Stomach (tissue), 9 donors: Measurements from ENCODE around the gene OSM. TPM values are rescaled to one million over a fixed set of nuclear protein-coding genes. Genes with fewer than 3 reads are reported as not detected.
A peak's percentile ranks its signal among the peaks of the same experiment; 100 is the strongest.

Experiments used
- DNase-seq, 2 donors: peaks; one replicate each; pipeline versions ENCODE4 v3.0.0 to v3.0.0-alpha.2; 2013 to 2019
- H3K27ac ChIP-seq, 5 donors: fragments of 200-600 bp in 4 of 5; sonication (generic) in 4 of 5; one replicate each; pipeline ENCODE4 v1.5.1; 2013 to 2019; ENCODE audit warnings: mild to moderate bottlenecking in 1 of 5, moderate library complexity in 1 of 5
- H3K27me3 ChIP-seq, 3 donors: fragments of 200-600 bp; sonication (generic); one replicate each; pipeline ENCODE4 v1.5.1; 2017 to 2019; ENCODE audit warnings: mixed run types in 1 of 3
- H3K36me3 ChIP-seq, 4 donors: fragments of 200-600 bp; sonication (generic); 1 replicate in 3 of 4; 2 replicates in 1 of 4; pipeline ENCODE4 v1.5.1; 2016 to 2019
- H3K4me1 ChIP-seq, 4 donors: fragments of 200-600 bp; sonication (generic); one replicate each; pipeline ENCODE4 v1.5.1; 2016 to 2019
- H3K4me3 ChIP-seq, 4 donors: fragments of 200-600 bp; sonication (generic) in 3 of 4; one replicate each; pipeline ENCODE4 v1.5.1; 2016 to 2019; ENCODE audit warnings: mild to moderate bottlenecking in 1 of 4
- H3K9me3 ChIP-seq, 4 donors: fragments of 200-600 bp; sonication (generic); one replicate each; pipeline ENCODE4 v1.5.1; 2016 to 2019
- EP300 ChIP-seq: sonication (generic); formaldehyde crosslinking; IDR thresholded peaks from one replicate; pipeline ENCODE4 v1.6.1; 2017; ENCODE audit warnings: antibody characterized with exemption
- POLR2A ChIP-seq, 4 donors: fragments of 450-650 bp; IDR thresholded peaks; one replicate each; pipeline ENCODE4 v1.6.1; 2016; ENCODE audit warnings: antibody characterized with exemption in 4 of 4, control low read depth in 2 of 4, mild to moderate bottlenecking in 1 of 4, moderate library complexity in 1 of 4
- POLR2AphosphoS5 ChIP-seq, 3 donors: sonication (generic); formaldehyde crosslinking; IDR thresholded peaks; one replicate each; pipeline ENCODE4 v1.6.1; 2016; ENCODE audit warnings: antibody characterized with exemption in 3 of 3
- WGBS, 5 donors: extraction: QIAGEN DNeasy Blood & Tissue Kit in 3 of 5; methylation state at CpG; one replicate each; pipeline versions ENCODE4 v1.1.5 to v1.1.7; 2013 to 2018; 5-methylcytosine and 5-hydroxymethylcytosine counted together
- intact Hi-C: fragments of 100-400 bp; cut with DNase I; formaldehyde crosslinking; loops from one replicate; pipeline ENCODE4 v1.15.1; 2023; ENCODE audit warnings: low total_unique reads
- polyA plus RNA-seq, 3 donors: library from polyadenylated mRNA; stranded (reverse); fragments of 200-250 nt; gene quantifications; one replicate each; pipeline ENCODE4 v1.2.3, GENCODE V29; 2013
- total RNA-seq, 5 donors: library from RNA; depleted of rRNA; stranded (reverse); fragments of >200 nt; gene quantifications; one replicate each; pipeline versions ENCODE4 v1.1.0 to v1.2.3, GENCODE V29; 2014 to 2016
- TF ChIP-seq, protein P1 (sequence below), 7 experiments: fragments of 450-650 bp in 4 of 7; fragments of 200-600 bp in 3 of 7; sonication (generic) in 3 of 7; IDR thresholded peaks; one replicate each; pipeline ENCODE4 v1.5.1; 2016 to 2019; ENCODE audit warnings: antibody characterized with exemption in 7 of 7, control low read depth in 2 of 7, mild to moderate bottlenecking in 1 of 7
- donor health status: healthy with polysubstance abuse.
- donor health status: Bipolar disorder and iron deficiency.
- donor health status: healthy.

Gene OSM
- total and polyA plus RNA-seq, 8 donors, result 0.33 to 22.7 (median 1.2) TPM; not detected in 4

GRCh38 chr22:30261134-30261533 lies 5.5 kb downstream of the OSM start:
- H3K9me3 ChIP-seq, result no peaks in the 10 kb centered on the region
- H3K27me3 ChIP-seq, result no peaks in the 10 kb centered on the region
- no peak overlapping the region for H3K4me3 ChIP-seq
- peaks cover 6 to 40% (median 13%) of the 10 kb centered on the region in 4 donors for H3K4me1 ChIP-seq
- no peak overlapping the region for H3K27ac ChIP-seq
- no peaks in the 10 kb centered on the region for H3K36me3 ChIP-seq
- WGBS, 5 donors, result 76 to 90% (median 87%) methylated on average over 8 of the region's 8 CpGs
- intact Hi-C loops, result loop anchor here (5.0 kb wide), 1 partner anchor 154 kb away; no protein-coding TSS in a partner anchor
- no peak for DNase-seq
- TF ChIP-seq, protein P1, sequence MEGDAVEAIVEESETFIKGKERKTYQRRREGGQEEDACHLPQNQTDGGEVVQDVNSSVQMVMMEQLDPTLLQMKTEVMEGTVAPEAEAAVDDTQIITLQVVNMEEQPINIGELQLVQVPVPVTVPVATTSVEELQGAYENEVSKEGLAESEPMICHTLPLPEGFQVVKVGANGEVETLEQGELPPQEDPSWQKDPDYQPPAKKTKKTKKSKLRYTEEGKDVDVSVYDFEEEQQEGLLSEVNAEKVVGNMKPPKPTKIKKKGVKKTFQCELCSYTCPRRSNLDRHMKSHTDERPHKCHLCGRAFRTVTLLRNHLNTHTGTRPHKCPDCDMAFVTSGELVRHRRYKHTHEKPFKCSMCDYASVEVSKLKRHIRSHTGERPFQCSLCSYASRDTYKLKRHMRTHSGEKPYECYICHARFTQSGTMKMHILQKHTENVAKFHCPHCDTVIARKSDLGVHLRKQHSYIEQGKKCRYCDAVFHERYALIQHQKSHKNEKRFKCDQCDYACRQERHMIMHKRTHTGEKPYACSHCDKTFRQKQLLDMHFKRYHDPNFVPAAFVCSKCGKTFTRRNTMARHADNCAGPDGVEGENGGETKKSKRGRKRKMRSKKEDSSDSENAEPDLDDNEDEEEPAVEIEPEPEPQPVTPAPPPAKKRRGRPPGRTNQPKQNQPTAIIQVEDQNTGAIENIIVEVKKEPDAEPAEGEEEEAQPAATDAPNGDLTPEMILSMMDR (IDR thresholded peaks at IDR 0.05), result no peak
- TF ChIP-seq POLR2A (IDR thresholded peaks at IDR 0.05) (no peak), POLR2AphosphoS5 (IDR thresholded peaks at IDR 0.05) (no peak), EP300 (no peak)

DNA sequence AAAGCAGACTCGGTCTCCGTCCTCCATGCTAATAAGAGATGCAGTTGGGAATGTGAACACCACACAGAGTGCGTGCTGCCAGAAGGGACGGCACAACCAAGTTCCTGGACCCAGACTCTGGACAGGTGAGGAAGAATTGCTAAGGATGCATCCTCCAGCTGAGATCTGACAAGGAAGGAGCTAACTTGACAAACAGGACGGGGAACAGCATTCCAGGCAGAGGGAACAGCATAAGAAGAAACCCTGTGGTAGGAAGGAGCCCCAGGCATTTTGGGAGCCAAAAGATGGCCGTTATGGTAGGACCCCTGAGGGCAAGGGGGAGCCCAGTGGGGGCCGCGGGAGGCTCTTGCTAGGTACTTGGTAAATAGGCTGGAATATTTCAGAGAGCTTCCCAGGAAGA lies 6.0 kb downstream of the OSM start:
- no peaks in the 10 kb centered on the region for H3K36me3 ChIP-seq
- H3K4me3 ChIP-seq, result no peak overlapping the region
- peaks cover 6 to 44% (median 17%) of the 10 kb centered on the region in 4 donors for H3K4me1 ChIP-seq
- WGBS, 5 donors, result 81 to 91% (median 88%) methylated on average over 8 of the region's 8 CpGs
- H3K9me3 ChIP-seq, result no peaks in the 10 kb centered on the region
- H3K27me3 ChIP-seq, result no peaks in the 10 kb centered on the region
- TF ChIP-seq POLR2A (IDR thresholded peaks at IDR 0.05) (no peak), EP300 (no peak), POLR2AphosphoS5 (IDR thresholded peaks at IDR 0.05) (no peak)
- TF ChIP-seq, protein P1 (IDR thresholded peaks at IDR 0.05), result no peak
- intact Hi-C loops, result loop anchor here (5.0 kb wide), 1 partner anchor 153 kb away; no protein-coding TSS in a partner anchor
- H3K27ac ChIP-seq, result no peak overlapping the region
- DNase-seq, result no peak

GRCh38 chr22:30260276-30260675 lies 6.4 kb downstream of the OSM start:
- Histone ChIP-seq H3K4me3 (no peak overlapping the region), H3K36me3 (no peaks in the 10 kb centered on the region), H3K4me1 (peaks cover 6 to 44% (median 17%) of the 10 kb centered on the region in 4 donors), H3K27me3 (no peaks in the 10 kb centered on the region), H3K9me3 (no peaks in the 10 kb centered on the region), H3K27ac (no peak overlapping the region)
- 84 to 95% (median 91%) methylated on average over 10 to 11 of the region's 11 CpGs for WGBS, 5 donors
- intact Hi-C loops, result loop anchor here (5.0 kb wide), 1 partner anchor 153 kb away; no protein-coding TSS in a partner anchor
- TF ChIP-seq POLR2A (IDR thresholded peaks at IDR 0.05) (no peak), EP300 (no peak), POLR2AphosphoS5 (IDR thresholded peaks at IDR 0.05) (no peak)
- TF ChIP-seq, protein P1 (IDR thresholded peaks at IDR 0.05), result no peak
- no peak for DNase-seq

GRCh38 chr22:30254314-30254713 lies 12.3 kb downstream of the OSM start:
- 70 to 89% (median 82%) methylated on average over 6 of the region's 6 CpGs for WGBS, 5 donors
- intact Hi-C loops, result loop anchor here (5.0 kb wide), 1 partner anchor 142 kb away; no protein-coding TSS in a partner anchor
- TF ChIP-seq POLR2A (IDR thresholded peaks at IDR 0.05), result no peak
- TF ChIP-seq POLR2AphosphoS5 (IDR thresholded peaks at IDR 0.05), result no peak
- TF ChIP-seq, protein P1 (IDR thresholded peaks at IDR 0.05), result no peak
- TF ChIP-seq EP300, result no peak
- H3K36me3 ChIP-seq, result no peaks in the 10 kb centered on the region
- no peak for DNase-seq
- no peak overlapping the region for H3K4me3 ChIP-seq
- peak overlapping the region in 2 of 5 donors; percentile 13 to 62 for H3K27ac ChIP-seq
- no peaks in the 10 kb centered on the region for H3K9me3 ChIP-seq
- peaks cover 0 to 4% (median 0%) of the 10 kb centered on the region in 3 donors for H3K27me3 ChIP-seq
- peaks cover 22 to 70% (median 33%) of the 10 kb centered on the region in 4 donors for H3K4me1 ChIP-seq
